Activated naive CD4-positive, alpha-beta T cell treated with Interleukin-2 at 50 U/mL for 16 hours (primary cell): ENCODE data around the gene SLC26A8.
"Not testable (repeated sequence)": the region's sequence is repeated elsewhere in the genome, so short reads cannot be mapped to it uniquely, and the experiment has no call there.

ENCODE experiments used
- DNase-seq: peaks from one replicate; pipeline ENCODE4 v3.0.0-alpha.2; 2020

The SLC26A8 gene

GRCh38 chr6:35936681-35937359, 87.6 kb downstream of the SLC26A8 start:
- DNase-seq, result no peak

DNA sequence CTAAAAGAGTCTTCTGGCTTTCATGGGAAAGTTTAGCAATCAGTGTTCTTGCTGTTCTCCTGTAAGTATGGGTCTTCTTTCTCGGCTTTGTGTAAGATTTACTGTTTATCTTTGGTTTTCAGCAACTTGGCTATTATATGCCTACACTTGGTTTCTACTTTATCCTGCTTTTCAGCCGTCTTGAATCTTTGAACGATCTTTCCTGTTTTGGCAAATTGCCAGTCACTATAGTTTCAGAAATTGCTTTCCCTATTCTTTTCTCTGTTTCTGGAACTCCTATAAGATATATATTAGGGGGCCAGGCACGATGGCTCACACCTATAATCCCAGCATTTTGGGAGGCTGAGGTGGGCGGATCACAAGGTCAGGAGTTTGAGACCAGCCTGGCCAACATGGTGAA, 89.0 kb downstream of the SLC26A8 start:
- DNase-seq, result no peak

DNA sequence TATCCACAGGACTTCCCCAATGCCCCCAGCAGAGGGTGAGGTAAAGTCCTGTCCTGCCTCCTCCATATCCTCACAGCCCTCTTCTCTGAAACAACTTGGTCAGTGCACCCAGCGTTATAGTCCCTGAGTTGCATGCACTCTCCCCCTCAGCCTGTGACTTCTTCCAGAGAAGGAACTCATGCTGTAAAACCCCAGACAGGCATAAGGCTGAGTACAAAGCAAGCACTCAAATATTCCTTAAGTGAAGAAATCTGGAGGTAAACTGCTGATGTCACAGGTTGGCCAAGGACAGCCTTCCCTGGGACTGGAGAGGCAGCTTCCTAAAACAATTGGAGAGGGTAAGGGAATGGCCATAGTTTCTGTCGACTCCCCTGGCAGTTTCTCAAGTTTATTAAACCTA, 90.6 kb downstream of the SLC26A8 start:
- no peak for DNase-seq

GRCh38 chr6:35931873-35932272, 92.6 kb downstream of the SLC26A8 start:
- not testable (repeated sequence) for DNase-seq

- DNase-seq, result no peak
Observed at GRCh38 chr6:35931120-35931561, 93.3 kb downstream of the SLC26A8 start.

- DNase-seq, result no peak
Observed at GRCh38 chr6:35929601-35930000, 94.8 kb downstream of the SLC26A8 start.

GRCh38 chr6:35926509-35927215, 97.8 kb downstream of the SLC26A8 start:
- no peak for DNase-seq

DNA sequence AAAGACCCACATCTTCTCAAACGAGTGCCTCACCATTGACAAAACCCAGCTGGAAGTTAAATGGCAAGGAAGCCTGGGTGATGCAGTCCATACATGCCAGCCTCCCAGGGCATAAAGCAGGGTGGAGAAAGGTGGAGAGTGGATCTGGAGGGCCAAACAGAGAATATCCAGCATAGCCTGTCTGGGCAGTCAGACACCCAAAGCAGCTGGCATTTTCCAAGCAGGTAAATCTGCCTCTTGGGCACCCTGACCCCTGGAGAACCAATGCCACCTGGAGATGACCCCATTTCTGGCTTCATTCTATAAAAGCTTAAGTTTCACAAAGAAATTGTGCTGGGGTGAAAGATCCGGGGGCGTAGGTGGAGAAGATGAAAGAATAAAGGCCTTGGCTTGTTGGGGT, 98.5 kb downstream of the SLC26A8 start:
- DNase-seq, result no peak

DNA sequence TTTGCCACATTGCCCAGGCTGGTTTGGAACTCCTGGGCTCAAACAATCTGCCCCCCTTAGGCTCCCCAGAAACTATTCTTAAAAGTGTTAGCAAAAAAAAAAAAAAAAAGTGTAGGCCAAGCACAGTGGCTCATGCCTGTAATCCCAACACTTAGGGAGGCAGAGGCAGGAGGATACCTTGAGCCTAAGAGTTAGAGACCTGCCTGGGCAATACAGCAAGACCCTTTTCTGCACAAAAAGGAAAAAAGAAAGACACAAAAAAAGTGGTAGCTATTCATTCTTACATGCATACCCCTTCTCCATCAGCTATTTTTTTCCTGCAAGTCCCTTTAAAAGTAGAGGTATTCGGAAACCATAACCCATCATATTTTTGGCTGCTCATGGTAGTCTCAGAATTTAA, 100.3 kb downstream of the SLC26A8 start:
- no peak for DNase-seq

GRCh38 chr6:35922139-35922554, 102.3 kb downstream of the SLC26A8 start:
- DNase-seq, result no peak

GRCh38 chr6:35920793-35921732, 103.4 kb downstream of the SLC26A8 start, which contains the start of gene SRPK1:
Gene SRPK1 (minus strand): TSS chr6:35921098. CDS start chr6:35921056, 42 bp downstream.
- peak; percentile 89 for DNase-seq

DNA sequence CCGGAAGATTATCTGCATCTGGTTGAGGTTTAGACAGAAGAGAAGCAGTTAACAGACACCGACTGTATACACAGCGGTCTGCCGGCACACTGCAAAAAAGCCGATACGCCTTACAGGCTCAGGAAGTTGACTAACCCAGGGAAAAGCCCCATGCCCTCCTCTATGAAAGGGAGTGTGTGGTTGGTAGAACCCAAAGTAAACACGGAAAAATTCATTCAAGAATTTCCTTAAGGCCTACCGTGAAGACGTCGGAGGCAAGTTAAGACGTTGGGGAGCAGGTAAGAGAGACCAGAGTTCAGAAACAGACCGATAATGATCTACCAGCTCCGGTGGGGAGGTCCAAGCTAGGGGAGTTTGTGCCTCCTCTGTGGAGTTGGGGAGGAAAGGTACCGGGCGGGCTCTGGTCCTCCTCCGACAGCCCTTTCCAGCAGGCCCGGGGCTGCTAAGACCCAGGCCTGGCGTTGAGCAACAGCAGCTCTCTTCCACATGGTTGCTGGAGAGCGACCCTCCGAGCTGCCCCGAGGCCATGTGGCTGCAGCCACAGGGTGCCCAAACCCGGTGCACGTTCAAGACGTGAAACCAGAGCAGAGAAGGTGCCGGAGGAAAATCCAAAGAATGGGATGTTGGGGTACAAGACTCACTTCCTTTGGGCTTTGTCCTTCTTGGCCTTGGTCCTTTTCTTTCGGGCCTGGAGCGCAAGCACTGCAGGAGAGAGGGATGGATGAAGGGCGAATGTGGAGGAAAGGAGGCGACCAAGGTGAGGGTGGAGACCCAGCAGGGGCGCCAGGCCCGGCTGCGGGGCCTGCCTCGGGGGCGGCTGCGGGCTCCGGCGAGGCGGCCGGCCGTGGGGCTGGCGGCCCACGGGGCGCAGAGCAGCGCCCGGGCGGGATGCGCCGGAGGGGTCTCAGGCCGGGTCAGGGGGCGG, 104.4 kb downstream of the SLC26A8 start:
- DNase-seq, result peak; percentile 64

GRCh38 chr6:35919085-35919826, 105.2 kb downstream of the SLC26A8 start:
- no peak for DNase-seq

DNA sequence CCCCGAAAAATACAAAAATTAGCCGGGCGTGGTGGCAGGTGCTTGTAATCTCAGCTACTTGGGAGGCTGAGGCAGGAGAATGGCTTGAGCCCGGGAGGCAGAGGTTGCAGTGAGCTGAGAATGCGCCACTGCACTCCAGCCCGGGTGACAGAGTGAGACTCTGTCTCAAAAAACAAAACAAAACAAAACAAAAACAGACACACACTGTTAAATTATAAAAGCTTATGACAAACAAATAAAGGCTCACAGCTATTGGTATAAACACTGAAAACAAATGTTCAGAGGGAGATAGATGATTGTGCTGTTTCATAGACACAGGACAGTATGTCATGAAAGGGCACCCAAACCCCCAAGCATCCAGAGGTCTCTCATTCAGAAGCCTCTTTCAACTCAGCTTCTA, 107.5 kb downstream of the SLC26A8 start:
- not testable (repeated sequence) for DNase-seq

- DNase-seq, result no peak
Observed at GRCh38 chr6:35916056-35916455, 108.4 kb downstream of the SLC26A8 start.

DNA sequence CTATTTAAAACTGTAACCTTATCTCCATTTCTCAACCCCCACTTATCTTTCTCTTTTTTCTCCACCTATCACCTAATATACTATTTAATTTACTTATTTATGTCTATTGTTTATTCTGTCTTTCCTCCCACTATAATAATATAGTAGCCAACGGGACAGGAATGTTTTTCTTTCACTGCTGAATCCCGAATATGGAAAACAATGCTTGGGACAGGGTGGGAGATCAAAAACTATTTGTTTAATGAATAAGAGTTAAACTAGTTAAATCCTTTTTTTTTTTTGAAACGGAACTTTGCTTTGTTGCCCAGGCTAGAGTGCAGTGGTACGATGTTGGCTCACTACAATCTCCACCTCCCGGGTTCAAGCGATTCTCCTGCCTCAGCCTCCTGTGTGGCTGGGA, 109.9 kb downstream of the SLC26A8 start:
- DNase-seq, result no peak

GRCh38 chr6:35911871-35912653, 112.4 kb downstream of the SLC26A8 start:
- DNase-seq, result no peak

GRCh38 chr6:35909571-35909970, 114.9 kb downstream of the SLC26A8 start:
- not testable (repeated sequence) for DNase-seq

DNA sequence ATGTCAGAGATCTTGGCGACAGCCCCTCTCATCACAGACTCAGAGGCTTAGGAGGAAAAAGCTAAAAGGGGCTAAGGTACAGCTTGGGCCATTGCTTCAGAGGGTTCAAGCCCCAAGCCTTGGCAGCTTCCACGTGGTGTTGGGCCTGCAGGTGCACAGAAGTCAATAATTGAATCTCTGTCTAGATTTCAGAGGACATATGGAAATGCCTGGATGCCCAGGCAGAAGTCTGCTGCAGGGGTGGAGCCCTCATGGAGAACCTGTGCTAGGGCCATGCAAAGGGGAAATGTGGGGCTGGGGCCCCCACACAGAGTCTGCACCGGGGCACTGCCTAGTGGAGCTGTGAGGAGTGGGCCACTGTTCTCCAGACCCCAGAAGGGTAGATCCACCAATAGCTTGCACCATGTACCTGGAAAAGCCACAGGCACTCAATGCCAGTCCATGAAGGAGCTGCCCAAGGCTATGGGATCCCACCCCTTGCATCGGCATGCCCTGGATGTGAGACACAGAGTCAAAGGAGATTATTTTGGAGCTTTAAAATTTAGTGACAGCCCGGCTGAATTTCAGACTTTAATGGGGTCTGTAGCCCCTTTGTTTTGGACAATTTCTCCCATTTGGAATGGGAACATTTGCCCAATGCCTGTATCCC, 115.6 kb downstream of the SLC26A8 start:
- not testable (repeated sequence) for DNase-seq

GRCh38 chr6:35907750-35908149, 116.7 kb downstream of the SLC26A8 start:
- no peak for DNase-seq
